Measurements from ENCODE around the gene RPS6KA6. TPM values are rescaled to one million over a fixed set of nuclear protein-coding genes. Genes with fewer than 3 reads are reported as not detected.

Gene RPS6KA6
- total RNA-seq, 2 donors from 2014 or later: 17.9 to 18.3 TPM

- Histone ChIP-seq H3K4me3 (ENCODE audit: low read length) (no peak overlapping the region), H3K27me3 (ENCODE audit: control insufficient read depth, insufficient read depth, low read length, poor library complexity, severe bottlenecking) (no peaks in the 10 kb centered on the region), H3K9ac (ENCODE audit: extremely low read depth, low read length, poor library complexity, severe bottlenecking) (no peak overlapping the region), H3K4me1 (ENCODE audit: control insufficient read depth, insufficient read depth, low read length) (no peaks in the 10 kb centered on the region), H3K9me3 (ENCODE audit: control insufficient read depth, low read length) (no peaks in the 10 kb centered on the region), H3K27ac (ENCODE audit: low read depth, low read length) (no peak overlapping the region), H3K36me3 (ENCODE audit: control insufficient read depth, insufficient read depth, low read length) (no peaks in the 10 kb centered on the region)
- no peak for DNase-seq
- WGBS, 2 experiments (ENCODE audit: insufficient coverage in 1 of 2, insufficient read length in 1 of 2): no CpG with 5 or more reads among the region's 1 CpG
- no peak overlapping the region for H3K27ac Mint-ChIP-seq
- H3K9me3 Mint-ChIP-seq: peaks cover 35% of the 10 kb centered on the region
- H3K4me3 Mint-ChIP-seq: no peak overlapping the region
- peaks cover 1% of the 10 kb centered on the region for H3K4me1 Mint-ChIP-seq
- H3K36me3 Mint-ChIP-seq (ENCODE audit: low read depth): no peaks in the 10 kb centered on the region
- no peak for TF ChIP-seq CTCF (conservative IDR thresholded peaks at IDR 0.05)
- no peaks in the 10 kb centered on the region for H3K27me3 Mint-ChIP-seq (ENCODE audit: insufficient read depth)
Measured at GRCh38 chrX:84218726-84219125, 30.7 kb upstream of the RPS6KA6 start.

- Histone ChIP-seq H3K4me3 (ENCODE audit: low read length) (no peak overlapping the region), H3K27ac (ENCODE audit: low read depth, low read length) (no peak overlapping the region), H3K9ac (ENCODE audit: extremely low read depth, low read length, poor library complexity, severe bottlenecking) (no peak overlapping the region), H3K27me3 (ENCODE audit: control insufficient read depth, insufficient read depth, low read length, poor library complexity, severe bottlenecking) (no peaks in the 10 kb centered on the region), H3K4me1 (ENCODE audit: control insufficient read depth, insufficient read depth, low read length) (no peaks in the 10 kb centered on the region), H3K36me3 (ENCODE audit: control insufficient read depth, insufficient read depth, low read length) (no peaks in the 10 kb centered on the region), H3K9me3 (ENCODE audit: control insufficient read depth, low read length) (no peaks in the 10 kb centered on the region)
- WGBS, 2 experiments (ENCODE audit: insufficient coverage in 1 of 2, insufficient read length in 1 of 2): 67% methylated on average over 1 of the region's 2 CpGs; no CpG with 5 or more reads in 1 of the 2 experiments
- H3K27ac Mint-ChIP-seq: no peak overlapping the region
- no peak overlapping the region for H3K4me3 Mint-ChIP-seq
- DNase-seq: no peak
- H3K36me3 Mint-ChIP-seq (ENCODE audit: low read depth): no peaks in the 10 kb centered on the region
- peaks cover 36% of the 10 kb centered on the region for H3K9me3 Mint-ChIP-seq
- no peaks in the 10 kb centered on the region for H3K27me3 Mint-ChIP-seq (ENCODE audit: insufficient read depth)
- no peak for TF ChIP-seq CTCF (conservative IDR thresholded peaks at IDR 0.05)
- H3K4me1 Mint-ChIP-seq: peaks cover 1% of the 10 kb centered on the region
Measured at GRCh38 chrX:84216881-84217280, 28.9 kb upstream of the RPS6KA6 start.

GRCh38 chrX:84216406-84216805, 28.4 kb upstream of the RPS6KA6 start:
- Mint-ChIP-seq H3K27me3 (ENCODE audit: insufficient read depth) (no peaks in the 10 kb centered on the region), H3K9me3 (peaks cover 32% of the 10 kb centered on the region), H3K4me3 (no peak overlapping the region), H3K4me1 (peaks cover 1% of the 10 kb centered on the region), H3K36me3 (ENCODE audit: low read depth) (no peaks in the 10 kb centered on the region), H3K27ac (no peak overlapping the region)
- Histone ChIP-seq H3K4me1 (ENCODE audit: control insufficient read depth, insufficient read depth, low read length) (no peaks in the 10 kb centered on the region), H3K9me3 (ENCODE audit: control insufficient read depth, low read length) (no peaks in the 10 kb centered on the region), H3K9ac (ENCODE audit: extremely low read depth, low read length, poor library complexity, severe bottlenecking) (no peak overlapping the region), H3K36me3 (ENCODE audit: control insufficient read depth, insufficient read depth, low read length) (no peaks in the 10 kb centered on the region), H3K4me3 (ENCODE audit: low read length) (no peak overlapping the region), H3K27ac (ENCODE audit: low read depth, low read length) (no peak overlapping the region), H3K27me3 (ENCODE audit: control insufficient read depth, insufficient read depth, low read length, poor library complexity, severe bottlenecking) (no peaks in the 10 kb centered on the region)
- DNase-seq: no peak
- 80 to 96% methylated on average over 1 to 5 of the region's 5 CpGs for WGBS, 2 experiments (ENCODE audit: insufficient coverage in 1 of 2, insufficient read length in 1 of 2)
- no peak for TF ChIP-seq CTCF (conservative IDR thresholded peaks at IDR 0.05)

Data from endodermal cell (in vitro differentiated cells).